Smooth muscle cell (in vitro differentiated cells): Measurements from ENCODE around the gene PLPP2. TPM values are rescaled to one million over a fixed set of nuclear protein-coding genes. Genes with fewer than 3 reads are reported as not detected.

Experiments used
- DNase-seq: peaks from one replicate; lab custom pipeline; 2025; ENCODE audit not compliant: unreplicated experiment; lab: John Stamatoyannopoulos, UW
- H2AFZ ChIP-seq: fragments of 200-600 bp; sonication (generic); 2 replicates; pipeline ENCODE4 v1.6.0; 2016; ENCODE audit warnings: antibody characterized with exemption, low read depth, mild to moderate bottlenecking
- H3F3A ChIP-seq: fragments of 200-600 bp; sonication (generic); 2 replicates; pipeline ENCODE4 v1.6.0; 2017; ENCODE audit warnings: antibody characterized with exemption, low read depth
- H3K27ac ChIP-seq: fragments of 200-600 bp; sonication (generic); 2 replicates; pipeline ENCODE4 v1.5.1; 2016; ENCODE audit warnings: low read depth, mild to moderate bottlenecking
- H3K27me3 ChIP-seq: fragments of 200-600 bp; sonication (generic); 2 replicates; pipeline ENCODE4 v1.6.1; 2016; ENCODE audit warnings: low read depth, mild to moderate bottlenecking
- H3K36me3 ChIP-seq: fragments of 200-600 bp; sonication (generic); 2 replicates; pipeline ENCODE4 v1.5.1; 2016; ENCODE audit warnings: low read depth
- H3K4me1 ChIP-seq: fragments of 200-600 bp; sonication (generic); 2 replicates; pipeline ENCODE4 v1.5.1; 2016; ENCODE audit warnings: low read depth
- H3K4me2 ChIP-seq: fragments of 200-600 bp; sonication (generic); 2 replicates; pipeline ENCODE4 v1.6.0; 2016; ENCODE audit warnings: mild to moderate bottlenecking
- H3K4me3 ChIP-seq: fragments of 200-600 bp; sonication (generic); 2 replicates; pipeline ENCODE4 v1.5.1; 2016; ENCODE audit warnings: mild to moderate bottlenecking
- H3K79me2 ChIP-seq: fragments of 200-600 bp; sonication (generic); 2 replicates; pipeline ENCODE4 v1.6.0; 2016; ENCODE audit warnings: low read depth, mild to moderate bottlenecking
- H3K9ac ChIP-seq: fragments of 200-600 bp; sonication (generic); 2 replicates; pipeline ENCODE4 v1.6.0; 2016; ENCODE audit warnings: low read depth
- H3K9me3 ChIP-seq: fragments of 200-600 bp; sonication (generic); replicated peaks from 2 replicates; pipeline ENCODE4 v1.5.1; 2016; ENCODE audit warnings: low read depth
- H4K20me1 ChIP-seq: fragments of 200-600 bp; sonication (generic); 2 replicates; pipeline ENCODE4 v1.6.0; 2016; ENCODE audit warnings: low read depth
- CTCF ChIP-seq: fragments of 200-600 bp; sonication (generic); IDR thresholded peaks from 2 replicates; pipeline ENCODE4 v1.5.1; 2017; ENCODE audit warnings: borderline replicate concordance, mild to moderate bottlenecking, antibody characterized with exemption; ENCODE audit not compliant: insufficient read depth, poor library complexity, severe bottlenecking
- WGBS: methylation state at CpG from one replicate; pipeline ENCODE4 v1.1.7; 2016; ENCODE audit warnings: low lambda C conversion rate; 5-methylcytosine and 5-hydroxymethylcytosine counted together
- polyA plus RNA-seq: library from polyadenylated mRNA; unstranded; fragments of >200 nt; fragmentation: Nextera tagmentation; extraction: Ambion mirVana; gene quantifications from 2 replicates; pipeline ENCODE4 v1.2.1, GENCODE V29; 2016
- total RNA-seq: library from RNA; depleted of rRNA; stranded (reverse); fragments of >200 nt; gene quantifications from 2 replicates; pipeline ENCODE4 v1.2.3, GENCODE V29; 2014

Gene PLPP2
- total and polyA plus RNA-seq, 2 experiments from 2014 or later, result 4.8 to 6.2 TPM

GRCh38 chr19:338421-338820 is 47.2 kb upstream of the PLPP2 start:
- Histone ChIP-seq H3K9me3 (no peaks in the 10 kb centered on the region), H3K36me3 (no peaks in the 10 kb centered on the region), H3K4me1 (peaks cover 18% of the 10 kb centered on the region), H3K4me2 (no peak overlapping the region), H4K20me1 (peaks cover 96% of the 10 kb centered on the region), H3K4me3 (no peak overlapping the region), H3K27me3 (no peaks in the 10 kb centered on the region), H3K27ac (no peak overlapping the region), H2AFZ (no peak overlapping the region), H3F3A (no peaks in the 10 kb centered on the region), H3K79me2 (peaks cover 96% of the 10 kb centered on the region), H3K9ac (no peak overlapping the region)
- no peak for DNase-seq
- WGBS, result 93% methylated on average over 5 of the region's 5 CpGs
- TF ChIP-seq CTCF, result no peak

DNA sequence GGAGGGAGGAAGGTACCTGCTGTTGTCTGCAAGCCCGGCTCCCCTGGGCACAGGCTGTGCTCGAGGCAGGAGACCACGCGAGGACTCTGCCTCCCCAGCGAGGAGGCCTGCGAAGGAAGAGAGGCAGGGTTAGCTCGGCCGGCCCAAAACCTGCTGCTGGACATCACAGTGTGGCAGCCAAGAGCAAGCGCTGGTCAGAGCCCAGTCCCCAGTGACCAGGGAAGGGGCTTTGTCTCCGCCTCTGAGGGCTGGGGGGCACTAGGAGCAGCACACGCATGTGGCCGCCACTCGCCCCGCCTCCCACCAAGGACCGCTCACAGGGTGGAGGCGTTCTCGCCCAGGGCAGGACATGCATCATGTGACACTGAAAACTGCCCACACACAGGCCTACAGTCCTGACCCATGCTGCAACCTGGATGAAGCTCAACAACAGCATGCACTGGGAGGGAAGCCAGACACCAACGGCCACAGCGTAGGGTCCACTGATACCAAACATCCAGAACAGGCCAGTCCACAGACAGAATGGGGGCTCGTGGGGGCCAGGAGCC is 44.9 kb upstream of the PLPP2 start:
- H3K27me3 ChIP-seq, result no peaks in the 10 kb centered on the region
- DNase-seq, result no peak
- WGBS, result 95% methylated on average over 20 of the region's 20 CpGs
- H3K27ac ChIP-seq, result no peak overlapping the region
- H2AFZ ChIP-seq, result no peak overlapping the region
- peaks cover 85% of the 10 kb centered on the region for H3K79me2 ChIP-seq
- no peaks in the 10 kb centered on the region for H3K36me3 ChIP-seq
- H3K9me3 ChIP-seq, result no peaks in the 10 kb centered on the region
- H3K4me1 ChIP-seq, result no peaks in the 10 kb centered on the region
- H4K20me1 ChIP-seq, result peaks cover 85% of the 10 kb centered on the region
- TF ChIP-seq CTCF, result no peak
- no peak overlapping the region for H3K4me3 ChIP-seq
- H3K4me2 ChIP-seq, result no peak overlapping the region
- H3K9ac ChIP-seq, result no peak overlapping the region
- H3F3A ChIP-seq, result no peaks in the 10 kb centered on the region

GRCh38 chr19:335486-336066 is 44.4 kb upstream of the PLPP2 start:
- no peak for TF ChIP-seq CTCF
- no peaks in the 10 kb centered on the region for H3K4me1 ChIP-seq
- DNase-seq, result no peak
- H2AFZ ChIP-seq, result no peak overlapping the region
- peaks cover 82% of the 10 kb centered on the region for H4K20me1 ChIP-seq
- no peak overlapping the region for H3K9ac ChIP-seq
- H3K36me3 ChIP-seq, result no peaks in the 10 kb centered on the region
- H3K79me2 ChIP-seq, result peaks cover 85% of the 10 kb centered on the region
- WGBS, result 93% methylated on average over 21 of the region's 21 CpGs
- H3K27ac ChIP-seq, result no peak overlapping the region
- no peak overlapping the region for H3K4me2 ChIP-seq
- H3K9me3 ChIP-seq, result no peaks in the 10 kb centered on the region
- H3K27me3 ChIP-seq, result no peaks in the 10 kb centered on the region
- no peak overlapping the region for H3K4me3 ChIP-seq
- H3F3A ChIP-seq, result no peaks in the 10 kb centered on the region

- Histone ChIP-seq H3K27me3 (no peaks in the 10 kb centered on the region), H3K36me3 (peaks cover under 1% of the 10 kb centered on the region), H3K4me1 (no peaks in the 10 kb centered on the region), H3K4me2 (no peak overlapping the region), H3K79me2 (peaks cover 85% of the 10 kb centered on the region), H3F3A (no peaks in the 10 kb centered on the region), H2AFZ (no peak overlapping the region), H3K4me3 (no peak overlapping the region), H3K9me3 (no peaks in the 10 kb centered on the region), H4K20me1 (peaks cover 79% of the 10 kb centered on the region), H3K9ac (no peak overlapping the region), H3K27ac (no peak overlapping the region)
- no peak for TF ChIP-seq CTCF
- 86% methylated on average over 9 of the region's 9 CpGs for WGBS
- no peak for DNase-seq
Measured at GRCh38 chr19:335072-335471, 43.9 kb upstream of the PLPP2 start.
